Measurements from ENCODE around the gene QSOX2.
A peak's percentile ranks its signal among the peaks of the same experiment; 100 is the strongest.

Gene QSOX2

GRCh38 chr9:136226680-136227407 is 18.8 kb downstream of the QSOX2 start:
- ATAC-seq (ENCODE audit: low read depth) (no peak), DNase-seq (ENCODE audit: low spot score) (no peak)
- no peak for TF ChIP-seq CTCF (IDR thresholded peaks at IDR 0.05; ENCODE audit: poor library complexity, severe bottlenecking)
- H3K36me3 ChIP-seq (ENCODE audit: low read depth), result peaks cover 24% of the 10 kb centered on the region
- H3K4me3 ChIP-seq (ENCODE audit: severe bottlenecking), result no peak overlapping the region
- peaks cover 13% of the 10 kb centered on the region for H3K4me1 ChIP-seq (ENCODE audit: insufficient read depth, poor library complexity, severe bottlenecking)
- no peak overlapping the region for H3K27ac ChIP-seq (ENCODE audit: poor library complexity, severe bottlenecking)
- no peaks in the 10 kb centered on the region for H3K9me3 ChIP-seq (ENCODE audit: severe bottlenecking)
- no peaks in the 10 kb centered on the region for H3K27me3 ChIP-seq (ENCODE audit: insufficient read depth, poor library complexity, severe bottlenecking)

DNA sequence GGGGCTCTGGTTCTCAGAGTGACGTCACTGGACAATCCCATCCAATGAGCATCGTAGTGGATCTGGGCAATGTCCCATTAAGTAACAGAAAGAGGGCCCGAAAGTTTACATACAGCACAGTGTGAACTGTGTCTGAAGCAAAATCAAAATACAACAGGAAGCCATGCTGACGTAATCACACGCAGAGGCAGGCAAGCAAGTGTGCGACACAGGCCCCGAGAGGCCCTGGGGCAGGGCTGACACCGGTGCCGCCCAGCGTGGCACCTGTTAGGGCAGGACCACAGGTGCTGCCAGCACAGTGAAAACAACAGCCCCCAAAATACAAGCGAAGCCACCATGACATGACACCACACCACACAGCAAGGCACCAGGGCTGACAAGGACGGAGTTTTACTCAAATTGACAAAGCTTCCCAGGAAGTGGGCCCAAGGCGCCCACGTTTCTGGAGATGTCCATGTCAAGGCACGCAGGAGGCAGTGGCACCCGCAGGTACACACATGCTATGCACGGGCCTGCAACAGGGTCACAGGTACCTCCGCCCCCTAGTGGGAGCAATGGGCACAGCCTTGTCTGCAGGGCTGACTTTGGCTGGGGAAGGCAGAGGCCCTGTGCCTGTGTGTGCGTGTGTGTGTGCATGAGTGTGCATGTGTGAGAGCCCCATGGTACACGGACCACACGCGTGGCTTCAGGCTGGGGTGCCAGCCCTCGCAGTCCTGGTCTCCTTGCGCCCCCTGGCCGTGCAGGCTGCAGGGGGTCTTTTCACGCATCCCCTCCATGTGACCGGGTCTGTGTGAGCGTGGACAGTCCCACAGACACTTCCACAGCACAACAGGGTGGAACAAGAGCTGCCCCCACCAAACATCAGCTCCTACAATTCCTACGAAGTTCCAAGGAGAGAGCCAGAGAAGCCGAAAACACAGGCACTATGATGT is 19.6 kb downstream of the QSOX2 start:
- DNase-seq (ENCODE audit: low spot score) (no peak), ATAC-seq (ENCODE audit: low read depth) (peak; percentile 73)
- Histone ChIP-seq H3K36me3 (ENCODE audit: low read depth) (peaks cover 24% of the 10 kb centered on the region), H3K4me3 (ENCODE audit: severe bottlenecking) (no peak overlapping the region), H3K27ac (ENCODE audit: poor library complexity, severe bottlenecking) (no peak overlapping the region), H3K27me3 (ENCODE audit: insufficient read depth, poor library complexity, severe bottlenecking) (no peaks in the 10 kb centered on the region), H3K4me1 (ENCODE audit: insufficient read depth, poor library complexity, severe bottlenecking) (peaks cover 13% of the 10 kb centered on the region), H3K9me3 (ENCODE audit: severe bottlenecking) (no peaks in the 10 kb centered on the region)
- TF ChIP-seq CTCF (IDR thresholded peaks at IDR 0.05; ENCODE audit: poor library complexity, severe bottlenecking), result peak; percentile 84

DNA sequence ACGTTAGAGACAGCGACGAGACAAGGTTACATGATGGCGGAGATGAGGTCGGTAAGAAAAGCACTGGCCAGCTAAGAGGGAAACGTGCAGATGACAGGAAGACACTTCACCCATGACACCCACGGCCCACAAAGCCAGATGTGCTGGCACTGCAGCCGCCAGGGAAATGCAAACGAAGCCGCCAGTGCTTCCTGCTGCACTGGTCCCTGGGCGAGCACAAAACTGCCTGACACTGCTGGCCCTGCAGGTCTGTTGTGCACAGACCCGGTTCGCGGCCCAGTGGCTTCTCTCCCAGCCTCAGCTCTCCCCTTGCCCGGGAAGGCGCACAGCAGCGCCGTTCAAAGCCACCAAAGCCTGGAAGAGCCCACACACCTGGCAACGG is 20.3 kb downstream of the QSOX2 start:
- peaks cover 17% of the 10 kb centered on the region for H3K4me1 ChIP-seq (ENCODE audit: insufficient read depth, poor library complexity, severe bottlenecking)
- H3K27ac ChIP-seq (ENCODE audit: poor library complexity, severe bottlenecking), result no peak overlapping the region
- H3K27me3 ChIP-seq (ENCODE audit: insufficient read depth, poor library complexity, severe bottlenecking), result no peaks in the 10 kb centered on the region
- DNase-seq (ENCODE audit: low spot score) (no peak), ATAC-seq (ENCODE audit: low read depth) (no peak)
- no peaks in the 10 kb centered on the region for H3K9me3 ChIP-seq (ENCODE audit: severe bottlenecking)
- H3K36me3 ChIP-seq (ENCODE audit: low read depth), result peaks cover 24% of the 10 kb centered on the region
- H3K4me3 ChIP-seq (ENCODE audit: severe bottlenecking), result no peak overlapping the region
- no peak for TF ChIP-seq CTCF (IDR thresholded peaks at IDR 0.05; ENCODE audit: poor library complexity, severe bottlenecking)

DNA sequence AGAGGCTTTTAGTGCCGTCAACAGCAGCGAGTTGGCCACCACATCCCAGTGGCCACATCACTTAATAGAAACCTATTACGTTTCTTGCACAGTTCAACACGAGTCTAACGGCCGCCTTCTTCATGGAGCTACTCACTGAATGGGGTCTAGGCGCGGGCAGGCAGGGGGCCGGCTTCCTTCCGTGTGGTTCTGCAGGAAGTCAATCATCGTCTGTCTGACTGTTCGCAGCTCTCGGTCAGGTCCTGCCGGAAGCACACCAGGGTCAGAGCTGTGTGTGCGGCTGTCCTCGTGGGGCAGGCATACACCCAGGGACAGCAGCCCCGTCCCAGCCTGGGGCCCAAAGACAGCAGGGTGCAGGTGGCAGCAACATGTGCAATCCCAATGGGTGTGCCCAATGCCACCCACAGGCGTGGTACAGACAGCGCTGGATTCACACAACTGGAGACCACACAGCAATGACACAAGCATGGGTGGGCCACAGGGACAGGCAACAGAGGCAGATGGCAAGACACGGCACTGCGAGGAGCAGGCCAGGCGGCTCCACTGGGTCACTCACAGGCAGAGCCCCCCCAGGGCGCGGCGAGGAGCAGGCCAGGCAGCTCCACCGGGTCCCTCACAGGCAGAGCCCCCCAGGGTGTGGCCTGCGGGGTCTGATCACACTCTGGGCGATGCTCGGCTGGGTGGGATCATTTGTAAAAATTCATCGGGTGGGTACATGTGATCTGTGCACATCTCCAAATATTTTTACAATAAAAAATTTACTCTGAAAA is 21.6 kb downstream of the QSOX2 start:
- TF ChIP-seq CTCF (IDR thresholded peaks at IDR 0.05; ENCODE audit: poor library complexity, severe bottlenecking), result no peak
- ATAC-seq (ENCODE audit: low read depth) (no peak), DNase-seq (ENCODE audit: low spot score) (no peak)
- Histone ChIP-seq H3K27ac (ENCODE audit: poor library complexity, severe bottlenecking) (no peak overlapping the region), H3K4me3 (ENCODE audit: severe bottlenecking) (no peak overlapping the region), H3K9me3 (ENCODE audit: severe bottlenecking) (no peaks in the 10 kb centered on the region), H3K4me1 (ENCODE audit: insufficient read depth, poor library complexity, severe bottlenecking) (peaks cover 29% of the 10 kb centered on the region), H3K36me3 (ENCODE audit: low read depth) (peaks cover 23% of the 10 kb centered on the region), H3K27me3 (ENCODE audit: insufficient read depth, poor library complexity, severe bottlenecking) (no peaks in the 10 kb centered on the region)
